ENCODE data around the gene PLEKHD1. TPM values are rescaled to one million over a fixed set of nuclear protein-coding genes. Genes with fewer than 3 reads are reported as not detected.

Gene PLEKHD1
- total RNA-seq, 1 donor = 0.09 TPM

DNA sequence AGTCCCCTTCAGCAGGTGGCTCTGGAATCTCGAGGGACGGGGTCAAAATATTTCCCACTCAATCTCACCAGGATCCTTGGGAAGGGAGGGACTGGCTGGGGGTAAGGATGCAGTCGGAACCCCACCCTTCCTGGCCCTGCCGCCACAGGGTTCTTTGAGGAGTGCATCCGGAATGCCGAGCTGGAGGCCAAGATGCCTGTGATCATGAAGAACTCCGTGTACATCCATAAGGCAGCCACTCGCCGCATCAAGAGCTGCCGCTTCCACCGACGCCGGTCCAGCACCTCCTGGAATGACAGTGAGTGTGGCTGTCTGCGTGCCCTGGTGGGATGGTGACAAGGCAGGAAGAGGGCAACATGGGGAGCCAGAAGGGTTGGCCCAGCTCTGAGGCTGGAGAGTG is 43.1 kb downstream of the PLEKHD1 start:
- no peak for DNase-seq (ENCODE audit: low read depth)
- no peak for TF ChIP-seq CTCF (IDR thresholded peaks at IDR 0.05; ENCODE audit: insufficient read depth, low read length)
- no peak overlapping the region for H3K4me3 ChIP-seq (ENCODE audit: low read depth, low read length)

DNA sequence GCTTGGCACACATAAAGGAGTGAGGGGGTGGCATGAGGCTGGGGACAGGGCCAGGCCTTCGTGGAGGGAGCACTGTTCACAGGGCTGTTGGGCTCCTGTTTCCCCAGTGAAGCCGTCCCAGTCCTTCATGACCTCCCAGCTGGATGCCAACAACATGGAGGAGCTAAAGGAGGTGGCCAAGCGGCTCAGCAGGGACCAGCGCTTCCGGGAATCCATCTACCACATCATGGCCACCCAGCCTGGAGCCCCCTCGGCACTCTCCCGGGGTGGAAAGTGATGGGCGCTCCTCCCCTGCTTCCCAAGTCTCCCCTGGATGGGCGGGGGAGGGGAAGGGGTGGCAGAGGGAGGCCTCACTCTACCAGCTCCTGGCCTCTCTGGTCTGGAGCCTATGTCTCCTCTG is 43.6 kb downstream of the PLEKHD1 start:
- no peak overlapping the region for H3K4me3 ChIP-seq (ENCODE audit: low read depth, low read length)
- TF ChIP-seq CTCF (IDR thresholded peaks at IDR 0.05; ENCODE audit: insufficient read depth, low read length) = no peak

GRCh38 chr14:69528930-69529329 is 44.4 kb downstream of the PLEKHD1 start:
- TF ChIP-seq CTCF (IDR thresholded peaks at IDR 0.05; ENCODE audit: insufficient read depth, low read length) = no peak
- DNase-seq (ENCODE audit: low read depth) = no peak
- H3K4me3 ChIP-seq (ENCODE audit: low read depth, low read length) = no peak overlapping the region

More for the DNA sequence above, 43.6 kb downstream of the PLEKHD1 start:
- DNase-seq (ENCODE audit: low read depth) = no peak

DNA sequence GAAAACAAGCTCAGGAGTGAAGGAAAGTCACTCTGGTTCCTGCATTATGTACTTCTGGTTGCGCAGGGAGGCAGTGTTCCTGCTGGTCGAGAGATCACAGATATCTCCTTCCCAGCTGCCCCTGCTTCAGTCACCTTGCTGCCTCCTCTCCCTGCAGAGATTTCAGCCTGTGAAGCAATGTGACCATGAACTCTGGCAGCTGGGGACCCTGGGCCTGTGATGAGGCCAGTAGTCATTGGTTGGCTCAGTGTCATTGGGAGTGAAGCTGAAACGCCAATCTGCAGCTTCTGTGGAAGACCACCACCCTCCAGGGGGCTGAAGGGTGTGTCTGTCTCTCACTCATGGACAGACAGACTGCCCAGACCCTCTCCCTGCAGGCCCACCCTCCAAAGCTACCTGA is 45.0 kb downstream of the PLEKHD1 start:
- DNase-seq (ENCODE audit: low read depth) = no peak
- TF ChIP-seq CTCF (IDR thresholded peaks at IDR 0.05; ENCODE audit: insufficient read depth, low read length) = no peak

DNA sequence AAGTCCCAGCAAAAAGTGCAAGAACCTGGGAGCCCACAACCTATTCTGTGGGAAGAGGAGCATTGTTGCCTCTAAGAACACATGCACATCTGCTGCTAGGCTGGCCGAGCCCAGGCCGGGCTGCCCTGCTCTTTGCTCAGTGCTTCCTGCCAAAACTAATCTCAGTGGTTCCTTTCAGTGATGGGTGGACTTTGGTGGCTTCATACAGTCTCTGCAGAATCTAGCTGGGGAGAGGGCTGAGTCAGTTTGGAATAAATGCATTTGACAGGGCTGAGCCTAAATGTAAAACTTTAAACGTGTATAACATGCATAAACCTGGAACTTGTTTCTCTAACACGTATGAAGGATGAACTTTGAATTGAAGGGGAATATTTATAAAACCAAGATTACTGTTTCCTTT is 45.6 kb downstream of the PLEKHD1 start:
- no peak for TF ChIP-seq CTCF (IDR thresholded peaks at IDR 0.05; ENCODE audit: insufficient read depth, low read length)
- H3K4me3 ChIP-seq (ENCODE audit: low read depth, low read length) = no peak overlapping the region
- no peak for DNase-seq (ENCODE audit: low read depth)

More for the DNA sequence above, 45.0 kb downstream of the PLEKHD1 start:
- no peak overlapping the region for H3K4me3 ChIP-seq (ENCODE audit: low read depth, low read length)

- H3K4me3 ChIP-seq (ENCODE audit: low read depth, low read length) = no peak overlapping the region
- DNase-seq (ENCODE audit: low read depth) = no peak
- TF ChIP-seq CTCF (IDR thresholded peaks at IDR 0.05; ENCODE audit: insufficient read depth, low read length) = no peak
Measured at GRCh38 chr14:69531135-69531534, 46.6 kb downstream of the PLEKHD1 start.

DNA sequence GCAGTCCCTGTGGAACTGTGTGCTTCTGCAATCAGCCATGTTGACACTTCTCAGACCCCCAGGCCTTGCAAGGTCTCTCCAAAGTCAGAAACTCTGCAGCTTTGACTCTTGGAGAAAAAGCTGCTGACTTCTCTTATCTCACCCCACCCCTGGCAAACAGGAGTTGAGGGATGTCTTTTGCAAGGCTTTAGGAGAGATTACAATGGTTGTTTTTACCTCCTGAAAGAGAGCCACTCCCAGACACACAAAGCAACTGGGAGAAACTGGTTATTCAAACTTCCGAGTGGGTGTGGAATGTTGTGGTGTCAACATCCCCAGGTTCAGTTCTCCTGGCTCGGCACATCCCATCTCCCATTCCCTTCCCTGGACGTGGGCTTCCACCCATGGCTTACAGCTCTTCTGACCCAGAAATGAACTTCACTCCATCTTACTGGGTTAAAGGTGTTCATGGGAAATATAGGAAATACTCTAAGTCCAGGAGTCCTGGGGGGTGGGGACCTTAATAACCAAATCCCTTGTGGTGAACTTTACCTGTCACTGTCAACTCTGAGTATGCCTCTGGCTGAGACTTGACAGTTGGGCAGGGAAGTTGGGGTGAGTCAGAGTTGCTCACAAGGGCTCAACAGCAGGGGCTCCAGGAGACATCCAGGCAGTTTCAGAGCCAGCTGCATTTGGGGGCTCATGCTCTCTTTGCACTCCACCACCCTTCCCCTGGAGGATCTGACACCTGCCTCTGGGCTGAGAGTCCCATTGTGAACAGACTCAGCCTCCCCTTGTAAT is 48.2 kb downstream of the PLEKHD1 start:
- no peak for TF ChIP-seq CTCF (IDR thresholded peaks at IDR 0.05; ENCODE audit: insufficient read depth, low read length)
- no peak overlapping the region for H3K4me3 ChIP-seq (ENCODE audit: low read depth, low read length)
- no peak for DNase-seq (ENCODE audit: low read depth)

Measured in fibroblast of the aortic adventitia (primary cell).